Stimulated activated naive B cell treated with anti-CD40 and anti-IgM and Interleukin-4, amounts not matched to agents 10 μg/mL and 1 μg/mL and 100 μg/mL, for 72 hours (primary cell): ENCODE data around the gene TMEM231.
A peak's percentile ranks its signal among the peaks of the same experiment; 100 is the strongest.
"Not testable (repeated sequence)": the region's sequence is repeated elsewhere in the genome, so short reads cannot be mapped to it uniquely, and the experiment has no call there.

Source experiments
- ATAC-seq, 2 donors: fragments of 150-1000 bp; cut with Tn5 transposase; replicated peaks; 2 replicates each; pipeline ENCODE4 v1.10.0; 2021; ENCODE audit warnings: moderate library complexity in 1 of 2
- DNase-seq: peaks from one replicate; pipeline ENCODE4 v3.0.0; 2021
- H3K27ac Mint-ChIP-seq: one replicate; pipeline ENCODE4 v1.8.0; 2022; ENCODE audit warnings: mild to moderate bottlenecking, mixed read lengths
- H3K27me3 Mint-ChIP-seq, 2 donors: one replicate each; pipeline ENCODE4 v1.8.0; 2022; ENCODE audit warnings: mixed read lengths in 2 of 2
- H3K36me3 Mint-ChIP-seq, 2 donors: one replicate each; pipeline ENCODE4 v1.8.0; 2022; ENCODE audit warnings: mixed read lengths in 2 of 2, mild to moderate bottlenecking in 1 of 2
- H3K4me1 Mint-ChIP-seq, 2 donors: one replicate each; pipeline ENCODE4 v1.8.0; 2022; ENCODE audit warnings: mixed read lengths in 2 of 2, mild to moderate bottlenecking in 1 of 2
- H3K4me3 Mint-ChIP-seq, 2 donors: one replicate each; pipeline ENCODE4 v1.8.0; 2022; ENCODE audit warnings: mild to moderate bottlenecking in 2 of 2, mixed read lengths in 2 of 2, moderate library complexity in 1 of 2
- H3K9me3 Mint-ChIP-seq, 2 donors: one replicate each; pipeline ENCODE4 v1.8.0; 2022; ENCODE audit warnings: mixed read lengths in 2 of 2, mild to moderate bottlenecking in 1 of 2

TMEM231 gene

GRCh38 chr16:75529959-75530358 is 26.1 kb downstream of the TMEM231 start:
- DNase-seq (no peak), ATAC-seq (no peak)
- Mint-ChIP-seq H3K4me1 (peaks cover 0 to 4% of the 10 kb centered on the region in 2 donors), H3K27ac (no peak overlapping the region), H3K27me3 (peaks cover 0 to 4% of the 10 kb centered on the region in 2 donors), H3K36me3 (peaks cover 3 to 6% of the 10 kb centered on the region in 2 donors), H3K4me3 (no peak overlapping the region), H3K9me3 (no peaks in the 10 kb centered on the region)

- Mint-ChIP-seq H3K4me1 (no peaks in the 10 kb centered on the region), H3K27ac (no peak overlapping the region), H3K36me3 (peaks cover 3 to 4% of the 10 kb centered on the region in 2 donors), H3K9me3 (no peaks in the 10 kb centered on the region), H3K4me3 (no peak overlapping the region), H3K27me3 (no peaks in the 10 kb centered on the region)
- no peak for DNase-seq
- no peak for ATAC-seq
Measured at GRCh38 chr16:75529056-75529905, 26.8 kb downstream of the TMEM231 start.

GRCh38 chr16:75527825-75528299 is 28.2 kb downstream of the TMEM231 start:
- DNase-seq, result no peak
- Mint-ChIP-seq H3K36me3 (peaks cover 3 to 4% of the 10 kb centered on the region in 2 donors), H3K27ac (no peak overlapping the region), H3K4me3 (no peak overlapping the region), H3K9me3 (no peaks in the 10 kb centered on the region), H3K4me1 (no peaks in the 10 kb centered on the region), H3K27me3 (no peaks in the 10 kb centered on the region)
- ATAC-seq, result no peak

- ATAC-seq, result no peak
- no peaks in the 10 kb centered on the region for H3K27me3 Mint-ChIP-seq
- no peak overlapping the region for H3K4me3 Mint-ChIP-seq
- no peak overlapping the region for H3K27ac Mint-ChIP-seq
- H3K4me1 Mint-ChIP-seq, result no peaks in the 10 kb centered on the region
- H3K9me3 Mint-ChIP-seq, result no peaks in the 10 kb centered on the region
- H3K36me3 Mint-ChIP-seq, result peaks cover 3 to 4% of the 10 kb centered on the region in 2 donors
- DNase-seq, result no peak
Measured at GRCh38 chr16:75526032-75526790, 29.8 kb downstream of the TMEM231 start.

- no peaks in the 10 kb centered on the region for H3K9me3 Mint-ChIP-seq
- H3K27ac Mint-ChIP-seq, result no peak overlapping the region
- no peaks in the 10 kb centered on the region for H3K27me3 Mint-ChIP-seq
- no peak for DNase-seq
- peaks cover 0 to 1% of the 10 kb centered on the region in 2 donors for H3K36me3 Mint-ChIP-seq
- no peak for ATAC-seq
- H3K4me1 Mint-ChIP-seq, result peaks cover 9 to 13% of the 10 kb centered on the region in 2 donors
- no peak overlapping the region for H3K4me3 Mint-ChIP-seq
Measured at GRCh38 chr16:75519175-75519574, 36.9 kb downstream of the TMEM231 start.

- H3K9me3 Mint-ChIP-seq, H3K36me3 Mint-ChIP-seq, H3K27me3 Mint-ChIP-seq, DNase-seq: not testable (repeated sequence)
- peaks cover 9 to 13% of the 10 kb centered on the region in 2 donors for H3K4me1 Mint-ChIP-seq
- peak overlapping the region; percentile 76 for H3K27ac Mint-ChIP-seq
- peak; percentile 48 to 54 for ATAC-seq
- H3K4me3 Mint-ChIP-seq, result peak overlapping the region; percentile 85 to 97
Measured at GRCh38 chr16:75516189-75516966, 39.7 kb downstream of the TMEM231 start.

GRCh38 chr16:75514296-75514695 is 41.8 kb downstream of the TMEM231 start:
- no peak for DNase-seq
- no peak for ATAC-seq
- Mint-ChIP-seq H3K27ac (no peak overlapping the region), H3K4me1 (peaks cover 9 to 13% of the 10 kb centered on the region in 2 donors), H3K9me3 (no peaks in the 10 kb centered on the region), H3K27me3 (no peaks in the 10 kb centered on the region), H3K4me3 (no peak overlapping the region), H3K36me3 (peaks cover 1 to 4% of the 10 kb centered on the region in 2 donors)

- H3K27ac Mint-ChIP-seq, result no peak overlapping the region
- no peak overlapping the region for H3K4me3 Mint-ChIP-seq
- no peak for DNase-seq
- H3K27me3 Mint-ChIP-seq, result peaks cover 5 to 7% of the 10 kb centered on the region in 2 donors
- H3K36me3 Mint-ChIP-seq, result no peaks in the 10 kb centered on the region
- no peaks in the 10 kb centered on the region for H3K9me3 Mint-ChIP-seq
- no peak for ATAC-seq
- H3K4me1 Mint-ChIP-seq, result peaks cover 0 to 6% of the 10 kb centered on the region in 2 donors
Measured at GRCh38 chr16:75506574-75506973, 49.5 kb downstream of the TMEM231 start.

GRCh38 chr16:75506107-75506506 is 49.9 kb downstream of the TMEM231 start:
- Mint-ChIP-seq H3K36me3 (no peaks in the 10 kb centered on the region), H3K27ac (no peak overlapping the region), H3K4me3 (no peak overlapping the region), H3K27me3 (peaks cover 5 to 7% of the 10 kb centered on the region in 2 donors), H3K4me1 (peaks cover 0 to 6% of the 10 kb centered on the region in 2 donors), H3K9me3 (no peaks in the 10 kb centered on the region)
- no peak for DNase-seq
- peak; percentile 20 to 31 for ATAC-seq

GRCh38 chr16:75503801-75504200 is 52.3 kb downstream of the TMEM231 start:
- H3K4me3 Mint-ChIP-seq, result no peak overlapping the region
- no peak for ATAC-seq

GRCh38 chr16:75502916-75503605 is 53.0 kb downstream of the TMEM231 start:
- Mint-ChIP-seq H3K9me3 (no peaks in the 10 kb centered on the region), H3K36me3 (no peaks in the 10 kb centered on the region), H3K27me3 (peaks cover 0 to 3% of the 10 kb centered on the region in 2 donors), H3K27ac (no peak overlapping the region), H3K4me3 (no peak overlapping the region), H3K4me1 (peaks cover 0 to 6% of the 10 kb centered on the region in 2 donors)
- ATAC-seq (no peak), DNase-seq (no peak)

More at GRCh38 chr16:75503801-75504200, 52.3 kb downstream of the TMEM231 start:
- DNase-seq, result no peak
- no peak overlapping the region for H3K27ac Mint-ChIP-seq
- H3K36me3 Mint-ChIP-seq, result no peaks in the 10 kb centered on the region
- H3K4me1 Mint-ChIP-seq, result peaks cover 0 to 6% of the 10 kb centered on the region in 2 donors
- peaks cover 3 to 6% of the 10 kb centered on the region in 2 donors for H3K27me3 Mint-ChIP-seq
- no peaks in the 10 kb centered on the region for H3K9me3 Mint-ChIP-seq

GRCh38 chr16:75501820-75502219 is 54.2 kb downstream of the TMEM231 start:
- H3K36me3 Mint-ChIP-seq, H3K9me3 Mint-ChIP-seq, H3K4me3 Mint-ChIP-seq, H3K27ac Mint-ChIP-seq, ATAC-seq, H3K27me3 Mint-ChIP-seq, H3K4me1 Mint-ChIP-seq, DNase-seq: not testable (repeated sequence)

- no peaks in the 10 kb centered on the region for H3K9me3 Mint-ChIP-seq
- ATAC-seq, result no peak
- peaks cover 0 to 5% of the 10 kb centered on the region in 2 donors for H3K27me3 Mint-ChIP-seq
- no peaks in the 10 kb centered on the region for H3K36me3 Mint-ChIP-seq
- no peak overlapping the region for H3K4me3 Mint-ChIP-seq
- H3K4me1 Mint-ChIP-seq, result peaks cover 0 to 6% of the 10 kb centered on the region in 2 donors
- no peak overlapping the region for H3K27ac Mint-ChIP-seq
- DNase-seq, result no peak
Measured at GRCh38 chr16:75501359-75501758, 54.7 kb downstream of the TMEM231 start.
